ENCODE measurements around the gene TAF4. TPM values are rescaled to one million over a fixed set of nuclear protein-coding genes. Genes with fewer than 3 reads are reported as not detected.

The TAF4 gene
- total and polyA plus RNA-seq, 2 of the 13 experiments (the other 11 are each of a cell fraction or from before 2014, with no cell fraction given), result 5.9 to 12.0 TPM

GRCh38 chr20:61951695-61952533 is 113.8 kb downstream of the TAF4 start (continued):
- TF ChIP-seq MLX (CRISPR knock-in tag; IDR thresholded peaks at IDR 0.05) (peak; percentile 16; the same call in 1 of the 2 replicates), ZNF704 (CRISPR knock-in tag; IDR thresholded peaks at IDR 0.05; ENCODE audit: borderline replicate concordance) (peak; percentile 98; the same call in 1 of the 2 replicates), SOX13 (IDR thresholded peaks at IDR 0.05) (no peak), SOX13 (CRISPR knock-in tag; conservative IDR thresholded peaks at IDR 0.05 in 1 of 2, IDR thresholded peaks at IDR 0.05 in 1 of 2) (peak in 1 of 2 experiments; percentile 56; a peak in 1 of 4 replicates), ZNF652 (CRISPR knock-in tag; IDR thresholded peaks at IDR 0.05; ENCODE audit: borderline replicate concordance, low read depth) (no peak), ZFP82 (CRISPR knock-in tag; IDR thresholded peaks at IDR 0.05; ENCODE audit: borderline replicate concordance) (peak; percentile 86; the same call in 1 of the 2 replicates), PPARG (CRISPR knock-in tag; conservative IDR thresholded peaks at IDR 0.05) (0 out of 2 replicates have a peak, but pooled peaks have one; percentile 41), ZNF777 (CRISPR knock-in tag; IDR thresholded peaks at IDR 0.05) (peak; percentile 77), ETS1 (CRISPR knock-in tag; IDR thresholded peaks at IDR 0.05) (peak; percentile 97), ZNF670 (CRISPR knock-in tag; IDR thresholded peaks at IDR 0.05; ENCODE audit: borderline replicate concordance) (peak; percentile 94), NR3C1 (CRISPR knock-in tag; IDR thresholded peaks at IDR 0.05) (no peak), EP300 (IDR thresholded peaks at IDR 0.05; ENCODE audit: low read depth in 2 of 2, low read length in 2 of 2) (no peak), EP300 (CRISPR knock-in tag; IDR thresholded peaks at IDR 0.05; ENCODE audit: borderline replicate concordance) (no peak), THAP9 (CRISPR knock-in tag; IDR thresholded peaks at IDR 0.05; ENCODE audit: borderline replicate concordance) (peak; percentile 76; the same call in 1 of the 2 replicates), SP1 (IDR thresholded peaks at IDR 0.05) (no peak), SP1 (CRISPR knock-in tag; IDR thresholded peaks at IDR 0.05) (peak; percentile 48; the same call in 1 of the 2 replicates), ZBTB3 (CRISPR knock-in tag; IDR thresholded peaks at IDR 0.05; ENCODE audit: borderline replicate concordance, low read depth) (peak; percentile 92; the same call in 1 of the 2 replicates), ZNF550 (CRISPR knock-in tag; IDR thresholded peaks at IDR 0.05; ENCODE audit: borderline replicate concordance) (no peak), SALL2 (CRISPR knock-in tag; IDR thresholded peaks at IDR 0.05) (peak; percentile 78; the same call in 1 of the 2 replicates), ZNF256 (CRISPR knock-in tag; conservative IDR thresholded peaks at IDR 0.05) (peak; percentile 98), ZNF775 (CRISPR knock-in tag; IDR thresholded peaks at IDR 0.05; ENCODE audit: borderline replicate concordance) (0 out of 2 replicates have a peak, but pooled peaks have one; percentile 77), ZKSCAN8 (CRISPR knock-in tag; IDR thresholded peaks at IDR 0.05; ENCODE audit: borderline replicate concordance) (peak; percentile 63; the same call in 1 of the 2 replicates), FOXO1 (CRISPR knock-in tag; IDR thresholded peaks at IDR 0.05) (peak; percentile 84), MAX (IDR thresholded peaks at IDR 0.05) (peak; percentile 38; the same call in 1 of the 2 replicates)

Measured in HepG2 (cell line).